Esophagus squamous epithelium (tissue), 5 donors: Measurements from ENCODE around the gene TRIM72. TPM values are rescaled to one million over a fixed set of nuclear protein-coding genes. Genes with fewer than 3 reads are reported as not detected.
"Not testable (repeated sequence)": the region's sequence is repeated elsewhere in the genome, so short reads cannot be mapped to it uniquely, and the experiment has no call there.

ENCODE experiments used
- DNase-seq: peaks from one replicate; lab custom pipeline; 2025; lab: John Stamatoyannopoulos, UW
- H3K27ac ChIP-seq, 4 donors: fragments of 200-600 bp; sonication (generic); one replicate each; pipeline ENCODE4 v1.5.1; 2016 to 2019; ENCODE audit warnings: mild to moderate bottlenecking in 1 of 4
- H3K27me3 ChIP-seq, 4 donors: fragments of 200-600 bp; sonication (generic); 1 replicate in 3 of 4; 2 replicates in 1 of 4; pipeline versions ENCODE4 v1.5.1 to v1.6.0; 2017 to 2021; ENCODE audit warnings: antibody characterized with exemption in 1 of 4
- H3K36me3 ChIP-seq, 3 donors: fragments of 200-600 bp; sonication (generic); one replicate each; pipeline ENCODE4 v1.5.1; 2016 to 2019
- H3K4me1 ChIP-seq, 3 donors: fragments of 200-600 bp; sonication (generic); one replicate each; pipeline ENCODE4 v1.5.1; 2017 to 2019
- H3K4me3 ChIP-seq, 4 donors: fragments of 200-600 bp; sonication (generic); 1 replicate in 3 of 4; 2 replicates in 1 of 4; pipeline ENCODE4 v1.5.1; 2016 to 2019; ENCODE audit warnings: mild to moderate bottlenecking in 2 of 4, moderate library complexity in 1 of 4
- H3K9me3 ChIP-seq, 3 donors: fragments of 200-600 bp; sonication (generic); one replicate each; pipeline ENCODE4 v1.5.1; 2016 to 2019
- CTCF ChIP-seq, 6 experiments: fragments of 450-650 bp in 4 of 6; fragments of 200-600 bp in 2 of 6; sonication (generic) in 2 of 6; IDR thresholded peaks; one replicate each; pipeline ENCODE4 v1.5.1; 2016 to 2019; ENCODE audit warnings: antibody characterized with exemption in 6 of 6, mild to moderate bottlenecking in 4 of 6, moderate library complexity in 4 of 6
- POLR2A ChIP-seq, 4 donors: fragments of 450-650 bp; IDR thresholded peaks; one replicate each; pipeline ENCODE4 v1.6.1; 2017; ENCODE audit warnings: antibody characterized with exemption in 4 of 4, mild to moderate bottlenecking in 4 of 4, moderate library complexity in 3 of 4
- WGBS, 2 donors: methylation state at CpG; one replicate each; pipeline ENCODE4 v1.1.5; 2018; 5-methylcytosine and 5-hydroxymethylcytosine counted together
- intact Hi-C: fragments of 100-400 bp; cut with DNase I; formaldehyde crosslinking; loops from one replicate; pipeline ENCODE4 v1.15.0; 2022
- total RNA-seq, 4 donors: library from RNA; depleted of rRNA; stranded (reverse); fragments of >200 nt; gene quantifications; one replicate each; pipeline ENCODE4 v1.1.0, GENCODE V29; 2016
- donor health status: DM: yes; HTN: yes; CAD: no.

Gene TRIM72
- total RNA-seq, 4 donors from 2014 or later, result not detected

- Histone ChIP-seq H3K36me3 (no peaks in the 10 kb centered on the region), H3K27ac (no peak overlapping the region), H3K9me3 (no peaks in the 10 kb centered on the region), H3K27me3 (peaks cover 0 to 29% (median 0%) of the 10 kb centered on the region in 4 donors), H3K4me3 (no peak overlapping the region), H3K4me1 (peaks cover 0 to 15% (median 14%) of the 10 kb centered on the region in 3 donors)
- intact Hi-C loops, result no loop called here
- 63 to 64% methylated on average over 8 of the region's 8 CpGs for WGBS, 2 donors
- no peak for DNase-seq
- no peak for TF ChIP-seq CTCF (IDR thresholded peaks at IDR 0.05)
Observed at GRCh38 chr16:31267332-31268032, 53.6 kb downstream of the TRIM72 start.

GRCh38 chr16:31268033-31268365 lies 54.1 kb downstream of the TRIM72 start:
- no peak overlapping the region for H3K4me3 ChIP-seq
- intact Hi-C loops, result no loop called here
- peaks cover 0 to 29% (median 0%) of the 10 kb centered on the region in 4 donors for H3K27me3 ChIP-seq
- H3K27ac ChIP-seq, result no peak overlapping the region
- H3K4me1 ChIP-seq, result peaks cover 0 to 15% (median 14%) of the 10 kb centered on the region in 3 donors
- no peak for TF ChIP-seq CTCF (IDR thresholded peaks at IDR 0.05)
- TF ChIP-seq POLR2A (IDR thresholded peaks at IDR 0.05), result no peak
- WGBS, 2 donors, result 48 to 65% methylated on average over 3 of the region's 3 CpGs
- no peaks in the 10 kb centered on the region for H3K9me3 ChIP-seq
- no peaks in the 10 kb centered on the region for H3K36me3 ChIP-seq
- no peak for DNase-seq

GRCh38 chr16:31268891-31269290 lies 55.0 kb downstream of the TRIM72 start:
- Histone ChIP-seq H3K27ac (no peak overlapping the region), H3K27me3 (peaks cover 0 to 29% (median 0%) of the 10 kb centered on the region in 4 donors), H3K9me3 (no peaks in the 10 kb centered on the region), H3K36me3 (no peaks in the 10 kb centered on the region), H3K4me3 (no peak overlapping the region), H3K4me1 (peaks cover 0 to 20% (median 14%) of the 10 kb centered on the region in 3 donors)
- TF ChIP-seq POLR2A (IDR thresholded peaks at IDR 0.05) (no peak), CTCF (IDR thresholded peaks at IDR 0.05) (no peak)
- 89 to 90% methylated on average over 10 of the region's 10 CpGs for WGBS, 2 donors
- intact Hi-C loops, result no loop called here
- no peak for DNase-seq

GRCh38 chr16:31269541-31269940 lies 55.6 kb downstream of the TRIM72 start:
- Histone ChIP-seq H3K36me3 (no peaks in the 10 kb centered on the region), H3K27ac (no peak overlapping the region), H3K9me3 (no peaks in the 10 kb centered on the region), H3K4me1 (peaks cover 0 to 26% (median 18%) of the 10 kb centered on the region in 3 donors), H3K4me3 (no peak overlapping the region), H3K27me3 (peaks cover 0 to 27% (median 0%) of the 10 kb centered on the region in 4 donors)
- DNase-seq, result no peak
- 55% methylated on average over 2 of the region's 2 CpGs for WGBS, 2 donors
- no peak for TF ChIP-seq CTCF (IDR thresholded peaks at IDR 0.05)
- no peak for TF ChIP-seq POLR2A (IDR thresholded peaks at IDR 0.05)
- intact Hi-C loops, result no loop called here

GRCh38 chr16:31269973-31270372 lies 56.1 kb downstream of the TRIM72 start:
- DNase-seq, H3K4me3 ChIP-seq, H3K36me3 ChIP-seq, H3K27ac ChIP-seq, H3K9me3 ChIP-seq, intact Hi-C loops: not testable (repeated sequence)
- WGBS, 2 donors, result 69 to 97% methylated on average over 2 to 3 of the region's 3 CpGs
- H3K27me3 ChIP-seq, result peaks cover 0 to 23% (median 0%) of the 10 kb centered on the region in 4 donors
- H3K4me1 ChIP-seq, result peaks cover 0 to 26% (median 15%) of the 10 kb centered on the region in 3 donors
